GM19240 (cell line): ENCODE results near the gene TAAR2.
"Not testable (repeated sequence)": the region's sequence is repeated elsewhere in the genome, so short reads cannot be mapped to it uniquely, and the experiment has no call there.

ENCODE experiments used
- DNase-seq: peaks from one replicate; pipeline ENCODE4 v3.0.0; 2011; ENCODE audit warnings: low spot score; ENCODE audit not compliant: insufficient read length

The TAAR2 gene

DNA sequence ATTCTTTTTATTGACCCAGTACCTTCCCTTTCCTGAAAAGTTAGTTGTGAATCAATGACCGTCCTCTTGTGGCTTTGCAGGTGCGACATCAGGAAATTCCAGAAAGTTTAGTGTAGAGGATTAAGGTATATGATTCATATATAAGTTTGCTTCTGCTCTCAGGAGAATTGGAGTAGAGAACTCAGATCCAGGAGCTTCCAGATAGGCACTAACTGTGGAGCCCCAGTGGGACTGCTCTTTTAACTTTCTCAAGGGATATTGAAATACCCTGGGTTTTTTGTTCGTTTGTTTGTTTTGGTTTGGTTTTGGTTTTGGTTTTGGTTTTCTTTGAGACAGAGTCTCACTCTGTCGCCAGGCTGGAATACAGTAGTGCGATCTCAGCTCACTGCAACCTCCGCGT, 9.5 kb downstream of the TAAR2 start:
- no peak for DNase-seq

DNA sequence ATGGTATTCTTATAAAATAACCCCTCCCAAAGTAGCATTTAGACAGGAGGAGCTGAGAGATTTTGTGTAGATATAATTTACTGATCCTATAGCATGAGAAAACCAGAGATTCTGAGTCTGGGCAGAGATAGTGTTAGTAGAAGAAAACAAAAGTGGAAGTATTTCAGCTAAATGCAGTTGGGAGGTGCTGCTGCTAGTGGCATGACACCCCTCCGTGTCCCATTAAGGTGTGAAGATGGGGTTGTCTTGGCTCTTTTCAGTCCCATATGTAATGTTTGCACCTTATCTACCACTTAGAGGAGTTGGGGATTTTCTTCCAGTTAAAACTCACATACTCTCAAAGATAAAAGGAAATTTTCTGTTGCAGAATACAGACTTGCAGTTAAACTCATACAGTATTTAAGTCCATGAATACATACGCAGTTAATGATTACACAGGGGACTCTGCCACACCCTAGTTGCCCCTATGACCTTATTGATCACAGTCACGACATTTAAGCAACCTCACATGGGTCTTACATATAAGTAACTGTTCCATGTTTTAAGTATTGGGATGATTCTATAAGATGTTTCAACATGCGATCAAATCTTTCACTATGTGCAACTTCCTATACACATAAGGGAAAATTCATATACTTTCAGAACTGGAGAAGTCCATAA, 11.5 kb downstream of the TAAR2 start:
- DNase-seq: no peak

DNA sequence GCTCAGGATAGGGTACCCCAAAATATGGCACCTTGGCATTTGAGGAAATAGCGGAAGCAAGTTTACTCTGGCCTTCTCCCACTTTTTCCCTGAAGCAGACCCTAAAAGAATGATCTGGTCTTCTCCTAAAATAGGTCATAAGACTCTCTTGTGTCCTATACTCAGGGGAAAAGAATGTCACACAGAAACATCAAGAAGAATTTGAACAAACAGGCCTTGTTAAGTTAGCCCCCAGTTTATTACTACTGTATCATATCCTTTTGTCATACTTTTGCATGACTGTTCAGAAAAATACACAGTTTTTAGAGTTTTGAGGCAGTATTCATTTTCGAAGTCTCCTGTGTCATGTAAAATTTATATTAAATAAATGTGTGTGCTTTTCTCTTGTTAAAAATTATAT, 12.5 kb downstream of the TAAR2 start:
- DNase-seq: no peak

DNA sequence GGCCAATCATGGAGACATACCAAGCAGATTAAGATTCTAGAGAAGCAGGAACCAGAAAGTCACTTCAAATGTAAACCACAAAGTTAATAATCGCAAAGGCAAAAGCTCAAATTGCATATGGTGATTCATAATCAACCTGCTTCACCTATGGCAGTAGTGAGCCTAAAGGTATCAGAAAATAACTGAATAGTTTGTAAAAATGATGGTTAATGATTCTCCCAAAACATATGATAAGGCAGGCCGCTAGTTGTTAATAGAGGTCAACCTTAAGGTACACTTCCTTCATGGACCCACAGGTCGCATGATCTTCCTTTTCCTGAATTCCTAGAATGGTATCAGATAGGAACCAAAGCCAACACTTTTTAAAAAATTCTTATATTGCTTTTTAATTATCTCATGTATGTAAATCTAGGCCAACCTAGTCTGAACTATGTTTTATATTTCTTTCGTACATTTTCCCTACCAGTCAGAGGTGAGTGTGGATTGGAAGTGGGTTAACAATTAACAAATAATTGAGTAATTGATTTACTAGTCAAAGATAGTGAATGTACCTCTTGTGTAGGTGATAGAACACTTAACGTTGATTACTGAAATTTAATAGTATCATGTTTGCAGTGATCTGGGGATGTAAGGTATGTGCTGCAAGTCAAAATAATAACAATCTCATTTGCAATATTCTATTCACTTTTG, 16.4 kb downstream of the TAAR2 start:
- no peak for DNase-seq

DNA sequence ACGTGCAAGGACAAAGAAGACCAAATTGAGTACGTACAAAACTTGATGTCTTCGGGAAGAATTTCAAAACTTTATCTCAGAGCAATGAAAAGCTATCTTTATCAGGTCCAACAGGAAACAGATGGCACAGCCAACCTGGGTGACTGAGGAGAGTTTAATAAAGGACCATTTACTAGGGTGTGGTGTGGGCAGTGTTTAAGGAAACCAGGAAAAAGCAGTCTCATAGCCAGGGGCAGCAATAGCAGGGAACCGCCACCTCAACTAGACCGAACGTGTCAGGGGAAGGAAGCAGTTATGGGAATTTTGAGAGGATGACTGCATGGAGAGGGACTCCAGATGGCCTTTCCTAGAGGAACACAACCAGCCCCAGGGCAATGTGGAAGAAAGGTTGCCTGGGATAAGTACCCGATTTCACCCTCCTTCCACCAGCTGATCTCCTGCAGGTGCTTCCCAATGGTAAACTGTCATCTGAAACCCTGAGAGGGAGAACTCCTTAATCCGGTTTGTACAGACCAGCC, 19.4 kb downstream of the TAAR2 start:
- DNase-seq: no peak

DNA sequence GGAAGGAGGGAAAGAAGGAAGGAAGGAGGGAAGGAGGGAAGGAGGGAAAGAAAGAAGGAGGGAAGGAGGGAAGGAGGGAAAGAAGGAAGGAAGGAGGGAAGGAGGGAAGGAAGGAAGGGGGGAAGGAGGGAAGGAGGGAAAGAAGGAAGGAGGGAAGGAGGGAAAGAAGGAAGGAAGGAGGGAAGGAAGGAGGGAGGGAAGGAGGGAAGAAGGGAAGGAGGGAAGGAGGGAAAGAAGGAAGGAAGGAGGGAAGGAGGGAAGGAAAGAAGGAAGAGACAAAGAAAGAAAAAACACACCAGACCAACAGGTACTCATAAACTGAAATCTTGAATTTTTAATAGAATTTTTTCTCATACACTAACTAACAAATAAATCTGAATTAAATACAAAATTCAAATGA, 23.2 kb downstream of the TAAR2 start:
- not testable (repeated sequence) for DNase-seq

DNA sequence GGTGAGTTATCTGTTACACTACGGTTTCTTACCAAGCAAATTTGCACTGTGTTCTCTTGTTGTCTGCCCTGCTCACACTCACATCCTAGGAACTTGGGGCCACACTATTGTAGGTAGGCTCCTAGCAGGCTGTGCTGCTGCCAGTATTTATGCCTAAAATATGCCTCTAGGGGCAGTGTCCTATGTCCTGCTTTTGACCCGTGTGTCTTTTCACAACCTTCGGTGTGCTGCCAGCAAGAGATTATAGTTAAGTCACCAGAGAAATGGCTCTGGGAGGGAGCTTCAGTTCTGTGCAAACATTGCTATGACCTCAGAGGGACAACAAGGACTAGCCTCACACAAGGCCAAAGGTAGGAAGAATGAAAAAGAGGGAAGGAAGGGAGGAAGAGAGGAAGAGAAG, 25.6 kb downstream of the TAAR2 start:
- DNase-seq: no peak

DNA sequence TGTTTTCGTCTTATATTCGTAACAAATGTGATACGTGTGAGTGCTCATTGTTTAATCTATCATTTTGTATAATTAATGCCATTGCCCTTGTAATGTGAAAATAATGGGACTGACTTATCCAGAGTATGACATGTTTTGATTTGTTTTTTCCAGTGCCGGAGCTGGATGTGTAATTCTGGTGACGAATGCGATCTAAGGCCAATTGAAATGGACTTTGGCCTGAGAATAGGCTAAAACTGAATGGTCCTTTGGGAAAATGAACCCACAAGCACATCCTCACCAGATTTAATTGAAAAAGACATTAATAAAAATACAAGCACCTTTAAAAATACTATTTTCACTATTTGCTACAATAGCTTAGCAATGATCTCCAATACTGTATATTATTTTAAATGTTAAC, 27.9 kb downstream of the TAAR2 start:
- no peak for DNase-seq

DNA sequence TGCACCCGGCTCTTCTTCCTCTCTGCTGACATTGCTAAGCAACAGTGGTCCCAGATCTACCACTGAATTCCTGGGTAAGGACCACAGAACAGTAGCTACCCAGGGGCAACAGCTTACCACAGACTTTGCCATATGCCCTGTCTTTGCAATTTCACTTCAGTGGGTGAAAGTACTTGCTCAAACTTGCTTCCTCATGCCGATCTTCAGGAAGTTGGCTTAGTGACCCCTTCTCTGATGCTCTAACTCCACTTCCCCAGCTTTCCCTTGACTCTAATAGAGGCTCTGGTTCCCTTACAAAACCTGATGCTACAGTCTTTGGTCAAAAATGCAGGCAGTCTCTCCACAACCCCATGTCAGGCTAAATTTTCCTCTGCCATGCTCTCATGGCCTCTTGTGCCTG, 31.2 kb downstream of the TAAR2 start:
- no peak for DNase-seq

DNA sequence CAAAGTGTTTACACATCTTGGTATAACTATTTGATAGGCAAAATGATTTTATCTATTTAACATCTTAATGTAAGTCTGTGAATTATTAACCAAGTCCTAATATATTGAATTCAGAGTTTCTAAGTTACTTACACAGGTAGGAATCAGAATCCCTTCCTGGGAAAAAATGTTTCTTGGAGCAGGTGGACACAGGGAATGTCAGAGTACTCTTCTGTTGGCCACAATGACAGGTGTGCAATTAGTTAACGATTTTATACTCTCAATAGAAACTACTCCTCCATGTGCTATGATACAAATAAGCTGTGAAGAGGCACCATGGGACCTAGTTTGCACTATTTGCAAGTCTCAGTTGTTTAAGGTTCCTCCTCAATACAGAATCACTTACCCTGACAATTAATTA, 33.7 kb downstream of the TAAR2 start:
- no peak for DNase-seq

DNA sequence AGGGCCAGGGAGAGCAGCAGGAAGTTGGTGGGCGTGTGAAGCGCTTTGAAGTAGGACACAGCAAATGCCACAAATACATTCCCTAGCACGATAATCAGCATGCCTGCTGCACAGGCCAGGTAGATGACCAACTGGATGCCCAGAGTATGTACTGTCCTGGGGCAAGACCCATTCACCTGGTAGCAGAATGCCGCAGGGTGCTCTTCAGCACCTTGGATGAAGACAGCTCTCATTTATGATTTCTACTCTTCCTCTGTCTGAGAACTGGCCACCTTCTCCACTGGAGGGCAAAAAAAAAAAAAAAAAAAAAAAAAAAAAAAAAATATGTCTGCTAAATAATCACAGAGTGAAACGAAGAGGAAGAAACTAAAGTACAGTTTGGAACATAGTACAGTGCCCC, 34.6 kb downstream of the TAAR2 start, which contains the start of gene TAAR5:
TSS of gene TAAR5 (minus strand) at position 288 of the 400 bp plus-strand sequence. CDS start at position 233, 55 bp downstream.
- DNase-seq: no peak

DNA sequence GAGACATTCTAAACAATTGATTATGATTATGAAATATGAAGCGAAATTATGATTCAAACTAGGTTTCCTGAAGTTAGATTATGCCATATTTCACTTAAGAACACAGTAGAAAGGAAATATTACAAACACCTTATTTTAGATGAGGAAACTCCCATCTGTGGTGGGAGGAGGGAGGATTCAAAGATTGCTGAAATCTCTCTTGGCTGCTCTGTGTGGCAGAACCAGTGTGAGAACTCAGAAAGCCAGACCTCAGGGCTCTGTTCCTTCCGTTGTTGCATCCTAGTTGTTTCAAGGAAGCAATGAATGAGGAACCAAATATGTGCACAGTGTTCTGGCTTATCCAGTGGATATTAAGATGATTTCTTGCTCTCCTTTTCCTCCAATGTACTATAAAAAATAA, 36.7 kb downstream of the TAAR2 start:
- no peak for DNase-seq

DNA sequence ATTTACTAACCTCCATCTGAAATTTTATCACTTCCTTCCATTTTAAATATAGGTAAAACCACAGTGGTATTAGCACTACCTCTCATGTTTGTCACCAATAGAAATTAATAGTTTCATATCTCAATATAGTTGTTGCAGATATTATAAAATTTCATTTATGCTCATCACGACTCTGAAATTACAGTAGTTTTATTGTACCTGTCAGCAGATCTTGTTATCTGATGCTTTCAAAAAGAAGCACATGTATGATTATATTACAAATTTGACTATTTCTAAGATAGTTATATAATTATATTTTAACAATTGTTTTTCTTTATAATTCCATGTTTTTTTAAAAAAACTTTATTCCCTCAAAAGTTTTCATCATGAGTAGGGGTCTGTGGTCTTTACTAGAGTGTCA, 39.4 kb downstream of the TAAR2 start:
- no peak for DNase-seq

DNA sequence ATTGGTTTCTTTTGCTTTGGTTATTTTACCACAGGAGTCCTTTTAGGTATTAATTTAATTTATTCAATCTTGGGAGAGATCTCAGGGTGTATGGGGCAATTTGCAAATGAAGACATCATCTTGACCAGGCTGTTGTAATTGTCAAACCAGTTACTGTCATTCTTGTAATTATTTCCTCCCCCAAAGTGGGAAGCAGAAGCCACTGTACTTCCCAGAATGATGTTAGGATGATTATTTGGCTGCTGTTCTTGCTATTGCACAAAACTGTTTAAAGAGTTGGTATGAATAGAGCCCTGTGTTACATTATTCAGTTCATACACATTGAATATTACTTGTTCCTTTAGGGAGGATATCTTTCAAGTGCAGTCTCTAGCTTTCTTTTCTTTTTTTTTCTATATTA, 52.3 kb downstream of the TAAR2 start:
- DNase-seq: no peak

DNA sequence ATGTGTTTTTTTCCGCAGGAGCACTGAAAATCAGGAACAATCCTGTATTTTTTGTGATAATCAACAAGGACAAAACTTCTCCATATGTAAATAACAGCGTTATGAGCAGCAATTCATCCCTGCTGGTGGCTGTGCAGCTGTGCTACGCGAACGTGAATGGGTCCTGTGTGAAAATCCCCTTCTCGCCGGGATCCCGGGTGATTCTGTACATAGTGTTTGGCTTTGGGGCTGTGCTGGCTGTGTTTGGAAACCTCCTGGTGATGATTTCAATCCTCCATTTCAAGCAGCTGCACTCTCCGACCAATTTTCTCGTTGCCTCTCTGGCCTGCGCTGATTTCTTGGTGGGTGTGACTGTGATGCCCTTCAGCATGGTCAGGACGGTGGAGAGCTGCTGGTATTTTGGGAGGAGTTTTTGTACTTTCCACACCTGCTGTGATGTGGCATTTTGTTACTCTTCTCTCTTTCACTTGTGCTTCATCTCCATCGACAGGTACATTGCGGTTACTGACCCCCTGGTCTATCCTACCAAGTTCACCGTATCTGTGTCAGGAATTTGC, 53.8 kb downstream of the TAAR2 start, which contains the start of gene TAAR6:
TSS of gene TAAR6 (plus strand) at position 102 of the 557 bp plus-strand sequence. CDS start at position 102, 0 bp downstream.
- DNase-seq: no peak

DNA sequence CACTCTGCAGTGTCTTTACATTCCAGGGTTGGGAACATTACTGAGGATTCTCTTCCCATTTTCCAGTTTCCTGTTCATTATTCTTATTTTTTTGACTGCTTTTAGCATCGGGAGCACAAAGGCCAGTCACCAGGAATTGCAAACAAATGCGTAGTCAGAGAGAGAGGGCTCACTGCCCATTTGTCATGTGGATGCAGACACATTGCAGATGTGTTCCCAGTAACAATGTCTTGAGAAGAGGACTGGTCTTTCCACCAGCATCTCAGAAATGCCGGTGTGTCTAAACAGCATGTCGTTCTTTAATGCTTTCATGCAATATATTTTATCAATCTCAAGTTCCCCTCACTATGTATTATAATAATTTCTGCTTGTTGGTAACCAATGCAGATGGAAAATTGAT, 54.9 kb downstream of the TAAR2 start:
- no peak for DNase-seq

DNA sequence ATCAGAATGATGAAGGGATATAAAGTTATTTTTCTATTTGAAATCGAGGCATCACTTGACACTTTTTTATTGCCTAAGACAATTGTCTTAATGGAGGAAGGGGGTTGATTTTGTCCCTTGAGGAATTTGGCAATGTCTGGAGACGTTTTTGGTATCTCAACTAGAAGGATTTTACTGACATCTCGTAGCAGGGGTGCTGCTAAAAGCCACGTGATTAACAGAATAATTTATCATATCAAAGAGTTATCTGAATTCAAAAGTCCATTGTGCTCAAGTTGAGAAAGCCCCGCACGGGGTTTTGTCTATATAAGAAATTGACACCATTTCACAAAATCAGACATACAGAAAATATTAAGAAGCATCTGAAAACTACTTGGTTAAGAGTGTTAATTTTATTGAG, 55.5 kb downstream of the TAAR2 start:
- DNase-seq: no peak

DNA sequence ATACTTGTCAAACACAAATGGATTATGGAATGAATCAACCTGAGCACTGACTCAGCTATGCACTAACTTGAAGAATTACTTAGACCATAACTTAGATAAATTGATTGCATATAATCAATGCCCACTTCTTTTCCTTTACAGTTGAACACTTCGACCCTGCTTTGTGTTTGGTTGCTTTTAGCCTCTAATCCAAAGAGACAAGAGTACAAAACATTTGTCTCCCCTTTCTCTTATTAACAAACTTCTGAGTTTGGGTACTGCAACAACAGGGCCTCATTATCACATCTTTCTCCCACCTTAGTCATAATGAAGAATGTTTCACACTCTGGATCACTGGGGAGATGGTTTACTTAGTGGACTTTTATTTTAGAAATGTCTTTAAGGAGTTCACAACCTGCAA, 56.5 kb downstream of the TAAR2 start:
- DNase-seq: no peak
